NCI-H2081 (cell line): ENCODE data around the gene MBD6.

Experiments used
- DNase-seq, 2 experiments: peaks; one replicate each; lab custom pipeline; 2025; lab: John Stamatoyannopoulos, UW

Gene MBD6

DNA sequence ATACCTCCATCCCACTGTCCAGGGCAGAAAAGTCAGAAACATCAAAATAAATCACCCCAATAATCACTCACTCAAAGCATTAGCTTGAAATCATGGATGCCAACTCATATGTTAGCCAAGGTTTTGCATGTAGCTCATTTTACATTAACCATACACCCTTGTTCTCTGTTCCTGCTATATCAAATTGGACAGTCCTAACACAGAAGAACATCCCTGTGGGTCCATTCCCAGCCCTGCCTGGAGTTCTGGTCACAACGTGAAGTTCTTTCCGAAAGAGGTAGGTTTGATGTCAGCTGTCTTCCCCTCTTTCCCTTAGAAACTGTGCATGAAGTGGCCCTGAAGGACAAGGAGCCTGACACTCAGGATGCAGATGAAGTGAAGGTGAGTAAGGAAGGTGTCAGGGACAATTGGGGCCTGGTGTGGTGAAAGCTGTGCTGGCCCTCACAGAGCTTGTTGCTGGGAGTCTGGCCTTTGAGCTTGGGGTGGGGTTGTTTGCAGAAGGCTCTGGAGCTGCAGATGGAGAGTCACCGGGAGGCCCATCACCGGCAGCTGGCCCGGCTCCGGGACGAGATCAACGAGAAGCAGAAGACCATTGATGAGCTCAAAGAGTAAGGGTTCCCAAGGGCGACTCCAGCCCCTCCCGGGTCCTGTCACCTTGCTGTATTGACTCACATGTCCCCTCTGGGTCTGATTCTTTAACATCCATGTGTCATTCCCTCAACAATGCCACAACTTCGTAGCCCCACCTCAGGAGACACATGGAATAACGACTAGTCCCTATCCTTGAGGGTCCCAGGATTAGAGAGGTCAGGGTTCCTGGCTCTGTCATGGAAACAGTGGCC, 53.4 kb downstream of the MBD6 start:
- DNase-seq = no peak

- DNase-seq = no peak
Observed at GRCh38 chr12:57576613-57577160, 54.1 kb downstream of the MBD6 start.

DNA sequence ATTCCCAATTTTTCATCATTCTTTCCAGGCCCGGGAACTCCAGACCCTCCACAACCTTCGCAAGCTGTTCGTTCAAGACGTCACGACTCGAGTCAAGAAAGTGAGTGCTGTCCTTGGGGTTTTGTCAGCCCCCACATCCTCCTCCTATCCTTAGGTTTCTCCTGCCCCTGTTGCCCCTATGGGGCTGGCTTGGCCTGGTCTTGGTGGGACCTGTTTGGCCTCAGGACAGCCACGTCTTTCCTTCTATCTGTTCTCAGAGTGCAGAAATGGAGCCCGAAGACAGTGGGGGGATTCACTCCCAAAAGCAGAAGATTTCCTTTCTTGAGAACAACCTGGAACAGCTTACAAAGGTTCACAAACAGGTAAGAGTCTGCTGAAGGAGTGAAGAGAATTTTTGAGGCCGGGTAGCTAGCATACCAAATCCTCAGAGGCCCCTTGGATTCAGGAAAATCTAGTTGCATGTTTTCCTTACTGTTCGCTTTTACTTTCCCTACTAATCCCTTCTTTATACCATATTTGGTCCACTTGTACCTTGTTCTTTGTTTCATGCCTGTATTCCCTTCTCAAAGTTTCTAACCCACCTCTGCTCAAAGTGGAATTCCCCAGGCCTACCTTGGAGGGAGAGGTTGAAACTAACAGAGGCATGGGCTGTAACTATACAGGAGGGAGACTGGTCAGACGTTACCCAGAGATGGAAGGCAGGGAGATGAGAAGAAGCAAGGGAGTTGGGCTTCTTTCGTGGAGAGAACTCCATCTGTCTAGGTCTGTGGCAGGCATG, 55.5 kb downstream of the MBD6 start:
- no peak for DNase-seq

DNA sequence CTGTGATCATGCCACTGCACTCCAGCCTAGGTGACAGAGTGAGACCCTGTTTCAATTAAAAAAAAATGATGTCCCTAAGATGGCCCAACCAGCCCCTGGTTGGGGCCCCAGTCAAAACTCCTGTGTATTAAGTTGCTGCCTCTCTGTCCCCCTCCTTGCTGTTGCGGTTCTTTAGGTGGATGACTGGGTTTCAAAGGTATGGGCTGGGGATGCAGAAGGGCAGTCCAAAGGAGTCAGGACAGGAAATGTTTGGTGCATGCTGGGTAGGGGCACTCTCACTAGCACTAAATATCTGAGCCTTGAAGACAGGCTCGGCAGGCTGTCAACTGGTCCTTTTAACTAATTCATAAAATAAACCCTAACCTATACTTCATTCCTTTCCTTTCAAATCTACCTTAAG, 56.4 kb downstream of the MBD6 start:
- DNase-seq = no peak
